ENCODE results near the gene KAT6B. TPM values are rescaled to one million over a fixed set of nuclear protein-coding genes. Genes with fewer than 3 reads are reported as not detected.
"Not testable (repeated sequence)": the region's sequence is repeated elsewhere in the genome, so short reads cannot be mapped to it uniquely, and the experiment has no call there.

The KAT6B gene
- total and polyA plus RNA-seq, 4 experiments from 2014 or later, result 10.9 to 63.9 (median 52.4) TPM

DNA sequence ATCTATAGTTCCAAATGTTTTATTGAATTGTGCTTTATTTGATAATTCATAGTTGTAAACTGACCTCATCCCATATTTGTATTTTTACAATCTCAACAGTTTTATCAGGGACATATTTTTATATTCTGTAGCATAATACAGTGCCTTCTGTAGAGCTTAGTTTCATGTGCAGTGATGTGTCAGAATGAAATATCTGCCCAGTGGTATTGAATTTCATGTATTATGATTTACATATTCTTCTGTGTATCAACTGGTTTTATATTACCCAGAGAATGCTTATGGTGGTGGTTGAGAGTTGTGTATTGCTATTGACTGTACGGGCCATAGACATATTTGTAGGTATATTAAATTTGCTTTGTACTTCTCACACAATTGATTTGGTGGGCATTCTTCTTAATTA lies 89.9 kb downstream of the KAT6B start:
- CTCF ChIA-PET (ENCODE audit: partially characterized antibody), result no interaction called here

GRCh38 chr10:74917481-74918077 lies 91.2 kb downstream of the KAT6B start:
- Histone ChIP-seq H3K4me1 (ENCODE audit: insufficient read depth, low read length) (peaks cover 31% of the 10 kb centered on the region), H3K4me3 (ENCODE audit: low read length in 2 of 2) (no peak overlapping the region), H3K36me3 (ENCODE audit: insufficient read depth, low read length) (no peaks in the 10 kb centered on the region), H3K27me3 (ENCODE audit: insufficient read depth, low read length) (no peaks in the 10 kb centered on the region), H3K9me3 (ENCODE audit: control insufficient read depth in 1 of 2, low read length in 2 of 2) (no peaks in the 10 kb centered on the region), H3K27ac (ENCODE audit: low read depth, low read length) (no peak overlapping the region)
- no peaks in the 10 kb centered on the region for H3K27me3 Mint-ChIP-seq
- peak overlapping the region in 2 of 7 donors; percentile 44 to 77 for H3K27ac Mint-ChIP-seq
- peaks cover 17 to 30% of the 10 kb centered on the region in 2 donors for H3K36me3 Mint-ChIP-seq
- H3K9me3 Mint-ChIP-seq, result peaks cover 3 to 20% (median 10%) of the 10 kb centered on the region in 8 donors
- peaks cover 29 to 54% (median 36%) of the 10 kb centered on the region in 4 donors for H3K4me1 Mint-ChIP-seq
- intact Hi-C loops (cut with micrococcal nuclease), result no loop called here
- CTCF ChIA-PET (ENCODE audit: partially characterized antibody), result no interaction called here
- POLR2A ChIA-PET (ENCODE audit: partially characterized antibody), result no interaction called here
- DNase-seq, result no peak
- H3K4me3 Mint-ChIP-seq, result peak overlapping the region in 1 of 8 donors; percentile 3

More for the DNA sequence above, 89.9 kb downstream of the KAT6B start:
- Mint-ChIP-seq H3K27me3 (no peaks in the 10 kb centered on the region), H3K27ac (no peak overlapping the region), H3K4me3 (no peak overlapping the region), H3K4me1 (peaks cover 29 to 51% (median 37%) of the 10 kb centered on the region in 4 donors), H3K9me3 (peaks cover 3 to 20% (median 10%) of the 10 kb centered on the region in 8 donors), H3K36me3 (peaks cover 17 to 30% of the 10 kb centered on the region in 2 donors)
- DNase-seq, result no peak
- no peak overlapping the region for H3K27ac ChIP-seq (ENCODE audit: low read depth, low read length)
- H3K9me3 ChIP-seq (ENCODE audit: control insufficient read depth in 1 of 2, low read length in 2 of 2), result no peaks in the 10 kb centered on the region
- no peaks in the 10 kb centered on the region for H3K27me3 ChIP-seq (ENCODE audit: insufficient read depth, low read length)
- intact Hi-C loops (cut with micrococcal nuclease), result no loop called here
- POLR2A ChIA-PET (ENCODE audit: partially characterized antibody), result no interaction called here
- no peaks in the 10 kb centered on the region for H3K36me3 ChIP-seq (ENCODE audit: insufficient read depth, low read length)
- H3K4me1 ChIP-seq (ENCODE audit: insufficient read depth, low read length), result peaks cover 32% of the 10 kb centered on the region
- no peak overlapping the region for H3K4me3 ChIP-seq (ENCODE audit: low read length in 2 of 2)

DNA sequence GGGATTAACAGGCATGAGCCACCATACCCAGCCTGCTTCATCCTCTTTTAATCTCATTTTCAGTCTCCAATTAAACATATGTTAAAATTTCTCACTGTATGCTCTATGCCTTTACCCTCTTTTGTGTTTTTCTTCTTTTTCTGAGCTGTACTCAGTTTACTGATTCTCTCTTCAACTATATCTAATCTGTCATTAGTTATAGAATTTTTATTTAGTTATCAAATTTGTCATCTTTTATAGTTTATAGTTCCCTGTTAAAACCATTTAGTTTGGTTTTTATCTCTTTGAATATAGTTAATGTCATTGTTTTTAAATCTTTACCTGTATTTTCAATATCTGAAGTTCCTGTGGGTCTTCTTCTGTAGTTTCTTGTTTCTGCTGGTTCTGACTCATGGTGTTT lies 93.3 kb downstream of the KAT6B start:
- Histone ChIP-seq H3K36me3 (ENCODE audit: insufficient read depth, low read length) (no peaks in the 10 kb centered on the region), H3K27me3 (ENCODE audit: insufficient read depth, low read length) (no peaks in the 10 kb centered on the region), H3K27ac (ENCODE audit: low read depth, low read length) (no peak overlapping the region), H3K4me3 (ENCODE audit: low read length in 2 of 2) (no peak overlapping the region), H3K4me1 (ENCODE audit: insufficient read depth, low read length) (peaks cover 31% of the 10 kb centered on the region), H3K9me3 (ENCODE audit: control insufficient read depth in 1 of 2, low read length in 2 of 2) (no peaks in the 10 kb centered on the region)
- Mint-ChIP-seq H3K4me1 (peaks cover 36 to 61% (median 40%) of the 10 kb centered on the region in 4 donors), H3K36me3 (peaks cover 17 to 33% of the 10 kb centered on the region in 2 donors), H3K27me3 (no peaks in the 10 kb centered on the region), H3K4me3 (no peak overlapping the region), H3K9me3 (peaks cover 3 to 20% (median 10%) of the 10 kb centered on the region in 8 donors), H3K27ac (no peak overlapping the region)
- no peak for DNase-seq
- intact Hi-C loops (cut with micrococcal nuclease), result no loop called here
- ChIA-PET POLR2A (ENCODE audit: partially characterized antibody) (no interaction called here), CTCF (ENCODE audit: partially characterized antibody) (no interaction called here)

GRCh38 chr10:74921070-74921469 lies 94.7 kb downstream of the KAT6B start:
- H3K4me3 ChIP-seq (ENCODE audit: low read length in 2 of 2); H3K36me3 ChIP-seq (ENCODE audit: insufficient read depth, low read length); H3K27ac Mint-ChIP-seq; intact Hi-C loops (cut with micrococcal nuclease); H3K27me3 ChIP-seq (ENCODE audit: insufficient read depth, low read length); POLR2A ChIA-PET (ENCODE audit: partially characterized antibody); H3K9me3 ChIP-seq (ENCODE audit: control insufficient read depth in 1 of 2, low read length in 2 of 2); DNase-seq; H3K27me3 Mint-ChIP-seq; H3K4me3 Mint-ChIP-seq; H3K27ac ChIP-seq (ENCODE audit: low read depth, low read length): not testable (repeated sequence)
- H3K9me3 Mint-ChIP-seq, result peaks cover 0 to 20% (median 10%) of the 10 kb centered on the region in 8 donors
- H3K4me1 ChIP-seq (ENCODE audit: insufficient read depth, low read length), result peaks cover 31% of the 10 kb centered on the region
- H3K4me1 Mint-ChIP-seq, result peaks cover 35 to 61% (median 40%) of the 10 kb centered on the region in 4 donors
- H3K36me3 Mint-ChIP-seq, result peaks cover 17 to 27% of the 10 kb centered on the region in 2 donors
- CTCF ChIA-PET (ENCODE audit: partially characterized antibody), result interaction anchor here (1.2 kb wide), 1 partner anchor 28 kb away, joined by 3 read pairs; no protein-coding TSS in a partner anchor

GRCh38 chr10:74921744-74922143 lies 95.3 kb downstream of the KAT6B start:
- H3K9me3 ChIP-seq (ENCODE audit: control insufficient read depth in 1 of 2, low read length in 2 of 2), result no peaks in the 10 kb centered on the region
- POLR2A ChIA-PET (ENCODE audit: partially characterized antibody), result no interaction called here
- no peak overlapping the region for H3K4me3 Mint-ChIP-seq

DNA sequence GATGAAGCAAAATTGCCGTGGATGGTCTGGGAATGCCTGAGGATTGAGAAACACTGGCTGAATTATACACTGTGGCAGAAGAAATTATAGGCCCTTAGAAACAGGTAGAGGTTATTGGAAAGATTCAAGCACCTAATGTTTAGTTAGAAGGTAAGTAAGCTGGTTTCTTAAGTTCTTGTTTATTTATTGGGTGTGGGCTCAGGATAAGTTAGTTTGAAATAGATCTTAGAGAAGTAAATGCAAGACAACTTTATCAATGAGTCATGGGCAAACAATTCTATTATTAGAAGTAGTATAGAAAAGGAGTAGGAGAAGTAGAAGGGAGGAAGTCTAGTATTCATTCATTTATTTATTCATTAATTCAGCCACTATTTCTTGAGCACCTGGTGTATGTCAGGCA lies 96.5 kb downstream of the KAT6B start:
- DNase-seq, result no peak
- H3K27ac ChIP-seq (ENCODE audit: low read depth, low read length), result no peak overlapping the region
- Mint-ChIP-seq H3K4me3 (peak overlapping the region in 1 of 8 donors; percentile 3), H3K27ac (peak overlapping the region in 2 of 7 donors; percentile 19 to 29), H3K27me3 (no peaks in the 10 kb centered on the region), H3K36me3 (peaks cover 14 to 21% of the 10 kb centered on the region in 2 donors), H3K4me1 (peaks cover 40 to 63% (median 46%) of the 10 kb centered on the region in 4 donors), H3K9me3 (peaks cover 0 to 20% (median 9%) of the 10 kb centered on the region in 8 donors)
- H3K36me3 ChIP-seq (ENCODE audit: insufficient read depth, low read length), result no peaks in the 10 kb centered on the region
- no peak overlapping the region for H3K4me3 ChIP-seq (ENCODE audit: low read length in 2 of 2)
- H3K4me1 ChIP-seq (ENCODE audit: insufficient read depth, low read length), result peaks cover 31% of the 10 kb centered on the region
- no peaks in the 10 kb centered on the region for H3K9me3 ChIP-seq (ENCODE audit: control insufficient read depth in 1 of 2, low read length in 2 of 2)
- intact Hi-C loops (cut with micrococcal nuclease), result no loop called here
- POLR2A ChIA-PET (ENCODE audit: partially characterized antibody), result no interaction called here
- no peaks in the 10 kb centered on the region for H3K27me3 ChIP-seq (ENCODE audit: insufficient read depth, low read length)
- CTCF ChIA-PET (ENCODE audit: partially characterized antibody), result interaction anchor here (0.8 kb wide), 1 partner anchor 10 kb away, joined by 4 read pairs; no protein-coding TSS in a partner anchor

More at GRCh38 chr10:74921744-74922143, 95.3 kb downstream of the KAT6B start:
- no peak for DNase-seq
- Mint-ChIP-seq H3K9me3 (peaks cover 0 to 20% (median 10%) of the 10 kb centered on the region in 8 donors), H3K4me1 (peaks cover 36 to 59% (median 43%) of the 10 kb centered on the region in 4 donors), H3K27ac (peak overlapping the region in 2 of 7 donors; percentile 23 to 50), H3K36me3 (peaks cover 17 to 27% of the 10 kb centered on the region in 2 donors), H3K27me3 (no peaks in the 10 kb centered on the region)
- intact Hi-C loops (cut with micrococcal nuclease), result no loop called here
- Histone ChIP-seq H3K27ac (ENCODE audit: low read depth, low read length) (no peak overlapping the region), H3K4me3 (ENCODE audit: low read length in 2 of 2) (no peak overlapping the region), H3K27me3 (ENCODE audit: insufficient read depth, low read length) (no peaks in the 10 kb centered on the region), H3K4me1 (ENCODE audit: insufficient read depth, low read length) (peaks cover 31% of the 10 kb centered on the region), H3K36me3 (ENCODE audit: insufficient read depth, low read length) (no peaks in the 10 kb centered on the region)
- CTCF ChIA-PET (ENCODE audit: partially characterized antibody), result interaction anchor here (1.2 kb wide), 1 partner anchor 29 kb away, joined by 3 read pairs; no protein-coding TSS in a partner anchor

GRCh38 chr10:74923556-74923955 lies 97.2 kb downstream of the KAT6B start:
- POLR2A ChIA-PET (ENCODE audit: partially characterized antibody), result no interaction called here
- peak overlapping the region in 2 of 7 donors; percentile 37 to 49 for H3K27ac Mint-ChIP-seq
- H3K27me3 Mint-ChIP-seq, result no peaks in the 10 kb centered on the region
- Histone ChIP-seq H3K36me3 (ENCODE audit: insufficient read depth, low read length) (no peaks in the 10 kb centered on the region), H3K27me3 (ENCODE audit: insufficient read depth, low read length) (no peaks in the 10 kb centered on the region), H3K4me1 (ENCODE audit: insufficient read depth, low read length) (peaks cover 31% of the 10 kb centered on the region), H3K9me3 (ENCODE audit: control insufficient read depth in 1 of 2, low read length in 2 of 2) (no peaks in the 10 kb centered on the region), H3K4me3 (ENCODE audit: low read length in 2 of 2) (no peak overlapping the region), H3K27ac (ENCODE audit: low read depth, low read length) (no peak overlapping the region)
- H3K4me3 Mint-ChIP-seq, result no peak overlapping the region
- H3K4me1 Mint-ChIP-seq, result peaks cover 40 to 63% (median 50%) of the 10 kb centered on the region in 4 donors
- intact Hi-C loops (cut with micrococcal nuclease), result no loop called here
- CTCF ChIA-PET (ENCODE audit: partially characterized antibody), result interaction anchor here (0.8 kb wide), 1 partner anchor 11 kb away, joined by 4 read pairs; no protein-coding TSS in a partner anchor
- peaks cover 0 to 14% (median 8%) of the 10 kb centered on the region in 8 donors for H3K9me3 Mint-ChIP-seq
- peaks cover 11 to 16% of the 10 kb centered on the region in 2 donors for H3K36me3 Mint-ChIP-seq
- no peak for DNase-seq

Measured in CD4-positive, alpha-beta memory T cell (primary cell).